NOMO-1 treated with dmso at 0.1 percent for 144 hours (cell line): ENCODE data around the gene RAB11A.
A peak's percentile ranks its signal among the peaks of the same experiment; 100 is the strongest.

ENCODE experiments used
- DNase-seq: peaks from one replicate; lab custom pipeline; 2025; ENCODE audit not compliant: unreplicated experiment; lab: John Stamatoyannopoulos, UW

Gene RAB11A

DNA sequence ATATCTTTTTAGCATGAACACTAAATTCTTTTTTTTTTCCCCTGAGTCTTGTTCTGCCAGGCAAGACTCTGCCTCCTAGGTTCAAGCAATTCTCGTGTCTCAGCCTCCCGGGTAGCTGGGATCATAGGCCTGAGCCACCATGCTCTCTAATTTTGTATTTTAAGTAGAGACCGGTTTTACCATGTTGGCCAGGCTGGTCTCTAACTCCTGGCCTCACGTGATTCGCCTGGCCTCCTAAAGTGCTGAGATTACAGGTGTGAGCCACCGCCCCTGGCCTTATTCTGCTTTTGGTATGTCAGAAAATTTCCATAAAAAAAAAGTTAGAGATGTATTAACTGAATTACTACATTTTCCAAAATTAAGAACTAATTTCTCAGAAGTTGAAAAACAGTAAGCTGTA, 14.3 kb downstream of the RAB11A start:
- no peak for DNase-seq

DNA sequence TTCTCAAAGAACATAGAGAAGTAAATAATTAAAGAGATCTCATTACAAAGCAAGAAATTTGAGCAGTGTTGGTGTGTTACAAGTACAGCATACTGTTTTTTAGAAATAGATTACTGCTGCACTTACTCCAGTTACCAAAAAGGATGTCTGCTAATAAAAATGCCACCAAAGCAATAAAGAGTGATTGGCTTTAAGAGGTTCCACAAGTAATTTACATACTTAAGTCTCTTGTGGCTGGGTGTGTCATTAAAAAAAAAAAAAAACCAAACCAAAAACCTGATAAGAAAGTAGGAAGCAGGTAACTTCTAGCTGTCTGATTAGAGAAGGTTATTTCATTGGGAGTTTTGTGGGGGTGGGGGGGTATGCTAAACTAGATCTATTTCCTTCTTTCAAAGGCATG, 15.2 kb downstream of the RAB11A start:
- no peak for DNase-seq

DNA sequence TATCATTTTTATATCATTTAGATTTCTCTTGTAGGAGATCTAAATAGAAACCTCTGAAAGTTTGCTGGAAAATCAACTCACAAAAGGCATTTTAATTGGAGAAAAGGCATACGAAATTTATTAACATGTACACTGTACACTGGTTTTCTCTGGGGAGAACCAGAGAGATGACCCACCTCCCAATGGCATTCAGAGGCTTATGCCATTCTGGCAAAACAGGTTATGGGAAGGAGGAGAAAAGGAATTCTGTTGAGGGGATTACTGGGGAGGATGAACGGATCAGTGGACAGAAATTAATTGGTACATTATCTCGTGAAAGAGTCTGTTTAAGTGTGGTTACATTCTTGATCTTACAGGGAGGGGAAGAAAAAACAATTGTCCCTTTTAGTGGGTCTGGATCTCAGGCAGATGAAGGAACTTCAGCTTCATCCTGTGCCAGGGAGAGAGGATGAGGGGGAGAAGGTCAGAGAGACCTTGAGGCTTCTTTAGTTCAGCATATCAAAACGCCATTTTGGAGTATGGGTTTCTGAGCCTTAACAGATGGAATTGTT, 16.5 kb downstream of the RAB11A start:
- no peak for DNase-seq

DNA sequence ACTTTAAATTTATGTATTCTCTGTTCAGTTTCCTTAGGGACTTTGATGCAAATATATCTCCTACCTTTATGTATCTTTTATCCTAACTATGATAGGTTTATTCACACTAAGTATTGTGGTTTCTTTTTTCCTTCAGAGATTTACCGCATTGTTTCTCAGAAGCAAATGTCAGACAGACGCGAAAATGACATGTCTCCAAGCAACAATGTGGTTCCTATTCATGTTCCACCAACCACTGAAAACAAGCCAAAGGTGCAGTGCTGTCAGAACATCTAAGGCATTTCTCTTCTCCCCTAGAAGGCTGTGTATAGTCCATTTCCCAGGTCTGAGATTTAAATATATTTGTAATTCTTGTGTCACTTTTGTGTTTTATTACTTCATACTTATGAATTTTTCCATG, 18.3 kb downstream of the RAB11A start:
- no peak for DNase-seq

DNA sequence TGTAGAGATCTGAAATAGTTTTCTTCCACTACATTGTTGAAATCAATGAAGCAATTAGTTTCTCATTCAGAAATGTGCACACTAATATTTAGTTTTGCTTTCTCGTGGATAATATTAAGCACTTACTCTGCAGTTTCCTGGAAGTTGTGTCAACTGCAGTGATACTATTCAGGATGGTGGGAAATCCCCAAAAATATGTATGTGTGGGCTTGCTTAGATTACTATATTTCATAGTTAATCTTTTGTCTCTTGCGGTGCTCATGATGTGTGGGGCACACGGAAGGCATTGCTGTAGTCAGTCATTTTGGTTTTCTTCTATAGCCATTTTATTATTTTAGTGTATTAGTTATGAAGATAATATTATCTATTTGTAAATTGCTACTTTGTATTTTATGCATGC, 19.7 kb downstream of the RAB11A start:
- DNase-seq = no peak

DNA sequence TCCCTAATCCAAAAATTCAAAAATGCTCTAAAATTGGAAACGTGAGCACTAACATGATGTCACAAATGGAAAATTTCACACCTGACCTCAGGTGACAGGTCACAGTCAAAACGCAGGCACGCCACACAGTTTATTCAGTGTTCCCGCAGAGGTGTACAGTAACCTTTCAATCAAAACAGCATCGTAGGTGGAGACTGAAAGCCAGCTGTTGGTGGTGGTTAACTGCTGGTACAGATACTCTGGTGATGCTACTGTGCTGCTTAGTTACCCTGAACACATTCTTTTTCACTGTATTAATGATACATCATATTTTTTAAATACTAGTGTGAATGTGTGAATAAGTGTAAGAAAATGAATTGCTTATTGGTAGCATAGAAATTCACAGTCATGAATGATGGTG, 23.8 kb downstream of the RAB11A start:
- no peak for DNase-seq

DNA sequence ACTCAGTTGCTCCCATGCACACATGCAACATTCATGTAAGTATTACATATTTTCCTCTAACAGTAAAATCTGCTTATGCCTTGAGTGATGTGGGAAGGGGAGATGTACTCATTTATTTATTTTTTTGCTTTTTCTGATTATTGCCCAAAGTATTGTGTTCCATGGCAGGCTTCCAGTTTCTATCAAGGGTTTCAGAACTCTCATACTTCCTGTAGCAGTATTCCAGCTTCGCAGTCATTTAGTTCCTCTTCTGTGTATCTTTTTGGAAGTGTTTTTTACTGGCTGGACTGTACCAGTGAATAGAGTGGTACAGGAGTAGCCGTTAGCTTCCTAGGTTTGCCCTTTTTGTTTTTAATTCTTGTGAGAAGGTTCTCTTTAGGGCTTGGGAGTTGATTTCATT, 26.9 kb downstream of the RAB11A start:
- no peak for DNase-seq

DNA sequence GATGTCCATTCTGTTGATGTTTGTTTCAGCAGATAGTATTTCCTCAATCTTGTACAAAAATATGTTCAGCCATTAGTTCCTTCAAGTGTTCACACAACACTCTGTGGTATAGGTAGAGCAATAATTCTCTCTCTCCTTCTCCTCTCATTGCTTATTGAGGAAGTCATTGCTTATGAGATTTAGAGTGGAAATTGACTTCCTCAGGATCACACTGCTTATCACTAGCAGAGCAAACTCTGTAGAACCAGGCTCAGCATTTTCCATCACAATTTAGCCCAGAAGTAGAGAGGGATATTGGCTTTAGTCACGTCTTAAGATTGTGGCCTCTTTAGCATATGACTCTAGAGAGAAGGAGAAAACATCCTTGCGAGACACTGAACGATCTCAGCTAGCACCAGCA, 31.2 kb downstream of the RAB11A start:
- no peak for DNase-seq

DNA sequence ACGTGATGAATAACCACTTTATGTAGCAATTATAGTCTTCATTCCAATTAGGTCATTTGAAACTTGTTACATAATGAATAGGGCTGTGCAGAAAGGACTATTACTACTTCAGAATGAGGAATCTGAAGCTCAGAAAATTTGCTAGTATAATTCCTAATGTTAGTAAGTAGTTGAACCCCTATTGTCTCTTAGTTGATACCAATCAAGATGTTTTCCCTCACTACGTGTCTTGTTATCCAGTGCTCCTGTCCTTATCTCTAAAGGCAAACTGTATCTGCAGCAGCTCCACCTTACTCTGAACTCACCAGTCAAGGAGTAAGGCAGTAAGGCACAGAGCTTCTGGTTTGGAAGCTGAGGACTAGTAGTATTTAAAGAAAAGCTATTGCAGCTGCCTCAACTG, 32.0 kb downstream of the RAB11A start:
- DNase-seq = no peak

DNA sequence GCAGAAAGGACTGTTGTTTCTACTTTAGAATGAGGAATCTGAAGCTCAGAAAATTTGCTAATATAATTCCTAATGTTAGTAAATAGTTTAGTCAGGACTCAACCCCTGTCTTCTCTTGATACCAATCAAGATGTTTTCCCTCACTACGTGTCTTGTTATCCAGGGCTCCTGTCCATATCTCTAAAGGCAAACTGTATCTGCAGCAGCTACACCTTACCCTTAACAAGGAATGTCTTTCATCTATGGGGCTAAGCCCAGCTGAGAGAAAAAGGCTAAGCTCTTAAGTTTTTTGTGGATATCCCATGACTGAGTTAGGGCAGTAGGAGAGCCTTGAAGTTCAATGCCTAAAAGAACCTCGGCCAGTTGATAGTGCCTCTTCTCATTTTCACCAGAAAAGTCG, 32.5 kb downstream of the RAB11A start:
- DNase-seq = no peak

DNA sequence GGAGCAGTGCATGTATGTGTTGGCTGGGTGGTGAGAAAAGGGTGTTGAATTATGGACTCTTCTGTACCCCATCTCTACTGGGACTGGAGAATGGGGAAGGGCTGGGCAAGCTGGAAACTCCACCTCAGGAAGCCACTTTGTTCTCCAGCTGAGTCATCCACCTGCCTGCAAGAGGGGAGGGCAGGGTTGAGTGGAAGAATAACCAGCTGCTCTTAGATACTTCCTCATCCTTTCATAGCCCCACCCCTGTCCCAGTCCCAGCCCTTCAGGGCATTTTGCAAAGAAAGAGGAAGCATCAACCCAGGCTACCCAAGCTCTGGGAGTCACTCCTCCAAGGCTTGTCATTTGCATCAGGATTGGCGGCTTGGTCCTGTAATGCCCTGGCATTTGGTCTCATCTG, 33.1 kb downstream of the RAB11A start:
- DNase-seq = peak; percentile 95

DNA sequence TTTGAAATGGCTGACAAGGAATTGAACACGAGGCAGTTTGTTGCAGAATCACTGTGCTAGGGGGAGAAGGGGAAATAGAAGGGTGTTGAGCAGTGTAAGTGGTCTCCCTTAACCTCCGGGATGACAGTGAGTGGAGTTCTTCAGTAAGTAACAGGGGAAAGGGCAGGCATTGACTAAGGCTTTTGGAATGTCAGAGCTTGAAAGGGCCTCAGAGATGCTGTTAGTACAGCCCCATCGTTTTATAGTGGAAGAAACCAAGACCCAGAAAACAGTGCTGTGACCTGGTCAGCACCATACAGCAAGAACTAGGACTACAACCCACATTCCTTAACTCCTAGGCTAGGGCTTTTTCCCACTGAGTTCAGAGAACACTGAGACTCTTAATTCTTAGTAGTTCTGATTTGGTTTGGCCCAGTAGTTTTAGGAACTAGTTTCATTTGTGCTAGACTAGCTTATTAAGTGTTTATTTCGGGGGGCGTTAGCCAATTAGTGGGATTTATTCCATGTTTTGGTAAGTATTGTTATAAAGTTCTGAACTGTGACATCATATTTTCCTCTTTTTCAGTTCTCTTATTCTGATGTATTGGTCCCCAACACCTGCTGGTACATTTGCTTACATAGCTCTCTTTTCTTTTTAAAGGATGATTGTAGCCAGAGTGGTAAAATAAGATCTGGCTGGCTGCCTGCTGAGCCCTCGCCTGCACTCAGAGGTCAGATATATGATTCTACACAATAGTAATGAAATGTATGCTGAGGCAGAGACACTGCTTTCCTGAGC, 34.2 kb downstream of the RAB11A start:
- DNase-seq = no peak

DNA sequence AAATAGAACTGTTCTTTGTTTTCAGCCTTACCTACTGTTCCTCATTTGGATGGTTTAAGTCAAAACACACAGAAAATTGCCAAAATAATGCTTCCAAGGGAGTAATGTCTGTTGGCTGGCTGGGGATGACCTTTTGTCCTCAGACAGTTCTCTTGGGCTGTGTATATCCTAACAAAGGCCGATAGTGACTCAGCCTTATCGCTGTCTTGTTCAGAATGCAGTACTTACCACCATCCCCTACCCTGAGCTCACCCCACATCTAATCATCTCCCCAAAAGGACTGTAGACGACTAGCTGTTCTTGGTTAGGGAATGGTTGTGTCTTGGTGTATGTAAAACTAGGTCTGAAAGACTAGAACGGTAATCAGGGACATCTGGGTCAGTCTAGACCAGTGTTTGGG, 35.0 kb downstream of the RAB11A start:
- DNase-seq = no peak

DNA sequence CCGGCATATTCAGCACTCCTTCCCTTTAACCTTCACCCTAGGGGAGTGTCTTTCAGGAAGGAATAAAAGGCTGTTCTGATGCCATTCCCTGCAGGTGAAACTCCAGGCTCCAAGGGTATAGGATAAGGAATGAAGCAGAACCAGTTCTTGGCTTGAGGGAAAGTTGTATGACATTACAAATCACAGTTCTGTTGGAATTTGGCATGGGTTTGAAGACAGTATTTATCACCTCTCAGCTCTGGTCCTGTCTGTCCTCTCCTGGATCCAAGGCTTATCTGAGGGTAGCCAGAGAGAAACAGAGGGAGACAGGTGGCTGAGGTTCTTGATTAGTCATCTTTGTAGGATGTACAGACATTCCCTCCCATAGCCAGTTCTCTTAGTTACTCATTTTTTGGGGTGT, 37.1 kb downstream of the RAB11A start:
- no peak for DNase-seq

DNA sequence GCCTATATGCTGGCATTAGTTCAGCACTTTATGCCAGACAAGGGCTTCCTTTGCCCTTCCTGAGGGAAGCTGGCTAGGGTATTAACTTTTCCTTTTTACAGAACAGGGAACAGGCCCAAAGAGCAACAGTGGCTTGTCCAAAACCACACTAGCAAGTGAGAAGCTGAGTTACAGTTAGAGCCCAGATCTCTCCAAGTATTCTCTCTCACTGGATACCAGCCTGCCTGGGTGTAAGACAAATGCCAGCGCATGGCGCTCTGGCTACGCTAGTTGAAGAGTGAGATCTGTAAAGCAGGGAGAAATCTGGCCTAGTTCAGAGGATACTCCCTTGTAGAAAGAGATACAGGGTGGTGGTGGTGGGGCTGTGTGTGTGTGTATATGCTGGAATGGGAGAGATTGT, 38.4 kb downstream of the RAB11A start:
- no peak for DNase-seq

DNA sequence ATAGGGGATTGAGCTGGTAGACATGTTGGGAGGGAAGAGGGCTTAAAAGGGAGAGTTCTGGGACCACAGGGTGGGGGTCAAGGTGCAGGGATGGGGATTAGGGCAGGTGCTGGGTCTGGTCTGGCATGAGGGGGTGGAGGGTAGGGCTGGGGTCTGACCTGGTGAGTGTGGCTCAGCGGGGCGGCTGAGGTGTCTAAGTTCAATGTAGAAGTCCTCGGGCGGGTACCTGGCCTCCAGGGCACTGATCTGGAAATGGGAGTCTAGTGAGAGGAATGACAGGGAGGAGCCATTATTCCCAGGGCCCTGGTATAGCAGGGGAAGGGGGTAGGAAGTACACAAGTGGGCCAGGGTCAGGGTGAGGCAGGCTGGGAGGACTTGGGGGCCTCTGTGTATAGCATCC, 39.6 kb downstream of the RAB11A start:
- no peak for DNase-seq

DNA sequence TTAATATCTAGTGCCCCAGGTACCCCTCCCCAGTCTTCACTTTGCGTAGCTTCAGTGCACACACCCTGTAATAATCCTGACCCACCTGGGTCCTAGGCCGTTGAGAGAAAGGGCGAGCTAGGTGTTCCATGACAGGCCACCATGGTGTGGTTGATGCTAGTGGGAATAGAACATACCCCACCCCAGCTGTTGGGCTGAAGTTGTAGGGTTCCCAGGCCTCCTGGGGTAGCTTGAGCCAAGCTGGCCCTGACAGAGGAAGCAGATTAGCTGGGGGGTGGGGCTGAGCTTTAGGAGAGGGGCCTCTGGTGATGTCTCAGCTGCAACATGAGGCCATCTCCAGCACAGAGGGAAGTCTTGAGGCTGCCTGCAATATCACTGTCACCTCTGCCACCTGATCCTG, 40.5 kb downstream of the RAB11A start:
- DNase-seq = no peak

DNA sequence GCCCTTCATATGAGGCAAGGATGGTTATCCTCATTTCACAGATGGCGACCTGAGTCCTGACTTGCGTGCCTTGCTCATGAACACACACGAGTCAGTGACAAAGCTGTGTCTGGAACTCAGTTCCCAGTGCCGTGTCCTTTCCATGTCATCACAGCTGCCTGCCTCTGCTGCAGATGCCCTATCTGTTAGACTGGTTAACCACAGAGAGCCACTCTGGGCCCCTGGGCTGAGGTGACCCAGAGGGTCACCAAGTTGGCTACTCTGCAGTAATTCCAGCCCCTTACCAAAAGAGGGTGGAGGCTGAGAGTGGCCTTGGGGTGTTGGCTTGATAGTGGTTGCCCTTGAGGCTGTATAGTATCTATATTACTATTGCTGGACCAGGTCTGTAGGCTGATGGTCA, 41.0 kb downstream of the RAB11A start:
- DNase-seq = no peak

DNA sequence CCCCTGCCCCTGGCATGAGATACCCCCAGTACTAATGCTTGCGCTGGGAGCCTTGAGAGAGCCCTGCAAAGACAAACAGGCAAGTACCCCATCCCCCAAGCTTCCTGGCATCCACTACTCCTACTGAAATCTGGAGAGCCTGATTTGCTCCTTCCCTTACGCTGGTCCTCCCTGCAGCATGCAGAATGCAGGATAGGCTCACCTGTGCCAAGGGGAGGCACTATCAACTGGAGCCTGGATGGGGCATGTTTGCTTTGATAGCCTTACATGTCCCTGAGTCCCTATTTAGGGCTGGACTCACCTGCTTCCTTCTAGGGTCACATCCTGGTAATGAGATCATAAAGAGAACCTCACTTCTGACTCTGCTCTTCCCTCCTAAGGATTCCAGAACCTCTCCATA, 42.9 kb downstream of the RAB11A start:
- no peak for DNase-seq

DNA sequence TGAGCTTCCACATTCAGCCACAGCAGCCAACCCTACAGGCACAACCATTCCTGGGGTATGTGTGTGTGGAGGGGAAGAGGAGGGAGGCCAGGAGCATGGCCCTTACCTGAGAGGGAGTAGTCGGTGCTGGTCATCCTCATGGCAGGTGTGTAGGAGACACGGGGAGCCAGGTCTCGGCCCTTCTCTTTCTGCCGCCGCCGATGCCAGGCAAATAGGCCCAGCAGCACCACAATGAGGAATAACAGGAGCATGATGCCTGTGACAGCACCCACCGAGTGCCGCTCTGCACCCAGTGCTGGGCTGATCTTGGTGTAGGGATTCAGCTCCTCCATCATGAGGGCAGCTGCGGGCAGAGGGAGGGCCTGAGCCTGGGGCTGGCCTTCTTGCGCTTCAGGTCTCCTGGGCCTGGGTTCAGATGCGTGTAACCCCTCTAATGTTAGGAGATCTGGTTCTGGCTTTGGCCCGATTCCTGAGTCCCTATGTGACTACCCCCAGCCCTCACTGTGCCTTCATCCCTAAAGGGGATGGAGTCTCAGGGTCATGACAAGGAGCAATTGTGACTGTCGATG, 44.4 kb downstream of the RAB11A start:
- DNase-seq = no peak

DNA sequence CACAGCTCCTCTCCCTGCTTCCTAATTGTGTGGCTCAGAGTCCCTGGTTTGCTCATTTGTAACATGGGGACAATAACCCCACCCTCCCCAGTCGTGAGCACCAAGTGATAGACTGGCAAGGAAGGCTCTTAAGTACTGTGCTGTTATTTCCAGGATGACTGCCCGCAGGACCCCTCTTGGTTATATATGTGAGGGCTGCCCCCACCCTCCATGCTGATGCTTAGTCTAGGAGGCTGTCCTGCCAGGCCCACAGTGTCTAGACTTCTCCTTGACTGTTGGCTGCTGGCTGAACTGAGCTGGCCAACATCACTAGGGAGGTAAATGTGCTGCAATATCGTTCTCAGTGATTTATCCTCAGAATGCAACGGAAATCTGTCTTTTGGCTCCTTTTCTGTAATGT, 45.1 kb downstream of the RAB11A start:
- DNase-seq = no peak

DNA sequence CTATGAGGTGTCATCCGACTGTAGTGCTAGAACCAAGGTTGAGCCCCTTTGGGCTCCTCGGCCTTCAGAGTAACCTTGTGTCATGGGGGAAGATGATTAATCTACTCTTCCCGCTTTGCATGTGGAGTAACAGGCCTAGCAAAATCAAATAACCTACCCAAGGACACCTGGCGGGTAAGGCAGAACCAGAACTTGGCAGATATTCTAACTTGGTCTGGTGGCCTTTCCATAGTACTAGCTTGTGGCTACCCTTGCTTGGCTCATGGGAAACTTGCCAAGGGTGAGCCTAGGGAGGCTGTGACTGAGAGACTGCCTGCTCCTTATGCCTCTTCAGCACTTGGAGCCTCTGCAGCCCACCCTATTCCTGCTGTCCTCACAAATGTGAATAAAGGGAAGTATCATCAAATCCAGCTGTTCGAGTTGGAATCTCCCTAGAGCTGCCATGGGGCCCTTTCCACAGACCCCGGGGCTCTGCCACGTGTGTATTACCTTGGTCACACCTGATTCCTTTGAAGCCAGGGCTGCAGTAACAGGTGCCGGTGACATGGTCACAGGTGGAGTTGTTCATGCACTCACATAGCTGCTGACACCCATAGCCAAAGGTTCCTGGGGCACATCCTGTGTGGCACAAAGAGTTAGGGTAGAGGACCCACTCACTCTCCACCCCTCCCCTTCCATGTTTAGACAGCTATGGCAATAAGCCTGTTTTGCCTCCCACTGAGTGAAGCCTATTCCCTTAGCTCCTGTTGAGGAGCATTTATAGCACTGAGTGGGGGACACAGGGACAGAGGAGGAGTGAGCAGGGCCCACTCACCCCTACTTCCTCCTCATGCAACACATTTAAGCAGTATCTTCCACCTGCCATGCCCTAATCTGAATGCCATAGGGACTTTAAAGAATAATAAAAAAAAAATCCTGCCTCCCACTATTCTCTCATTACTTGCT, 46.0 kb downstream of the RAB11A start:
- DNase-seq = no peak
